COLO829 (cell line): ENCODE measurements around the gene TRAPPC3.

ENCODE experiments used
- DNase-seq: peaks from one replicate; pipeline ENCODE4 v3.0.0; 2012; ENCODE audit warnings: low spot score

TRAPPC3 gene

GRCh38 chr1:36151134-36151844 lies 2.0 kb upstream of the TRAPPC3 start:
- DNase-seq: no peak

GRCh38 chr1:36150296-36151133 lies 1.2 kb upstream of the TRAPPC3 start:
- DNase-seq: peak; percentile 84

GRCh38 chr1:36149973-36150295 lies 648 bp upstream of the TRAPPC3 start:
- no peak for DNase-seq

- no peak for DNase-seq
Observed at GRCh38 chr1:36148821-36149236, 457 bp downstream of the TRAPPC3 start.

GRCh38 chr1:36144413-36144812 lies 4.9 kb downstream of the TRAPPC3 start:
- no peak for DNase-seq

GRCh38 chr1:36143424-36143823 lies 5.9 kb downstream of the TRAPPC3 start:
- no peak for DNase-seq

- no peak for DNase-seq
Observed at GRCh38 chr1:36142121-36142520, 7.2 kb downstream of the TRAPPC3 start.

- DNase-seq: no peak
Observed at GRCh38 chr1:36139521-36139920, 9.8 kb downstream of the TRAPPC3 start.

- no peak for DNase-seq
Observed at GRCh38 chr1:36137776-36138175, 11.5 kb downstream of the TRAPPC3 start.

- no peak for DNase-seq
Observed at GRCh38 chr1:36137226-36137625, 12.1 kb downstream of the TRAPPC3 start.

GRCh38 chr1:36136535-36136934 lies 12.8 kb downstream of the TRAPPC3 start:
- DNase-seq: no peak

GRCh38 chr1:36135796-36136195 lies 13.5 kb downstream of the TRAPPC3 start:
- DNase-seq: no peak

- no peak for DNase-seq
Observed at GRCh38 chr1:36135330-36135667, 14.0 kb downstream of the TRAPPC3 start.

GRCh38 chr1:36134505-36135329 lies 14.6 kb downstream of the TRAPPC3 start:
- peak; percentile 63 for DNase-seq

GRCh38 chr1:36134031-36134430 lies 15.3 kb downstream of the TRAPPC3 start:
- DNase-seq: no peak

GRCh38 chr1:36133484-36133883 lies 15.8 kb downstream of the TRAPPC3 start:
- DNase-seq: peak; percentile 95

- DNase-seq: no peak
Observed at GRCh38 chr1:36132029-36132428, 17.3 kb downstream of the TRAPPC3 start.

GRCh38 chr1:36128905-36129206 lies 20.4 kb downstream of the TRAPPC3 start:
- DNase-seq: no peak

- DNase-seq: no peak
Observed at GRCh38 chr1:36128126-36128904, 21.0 kb downstream of the TRAPPC3 start.

GRCh38 chr1:36126797-36127500 lies 22.3 kb downstream of the TRAPPC3 start:
- no peak for DNase-seq

GRCh38 chr1:36126005-36126716 lies 23.1 kb downstream of the TRAPPC3 start:
- no peak for DNase-seq
